Measurements from ENCODE around the gene NPHS1. TPM values are rescaled to one million over a fixed set of nuclear protein-coding genes. Genes with fewer than 3 reads are reported as not detected.
"Not testable (repeated sequence)": the region's sequence is repeated elsewhere in the genome, so short reads cannot be mapped to it uniquely, and the experiment has no call there.

The NPHS1 gene
- total and polyA plus RNA-seq, 4 donors: under 0.01 TPM; not detected in 3

DNA sequence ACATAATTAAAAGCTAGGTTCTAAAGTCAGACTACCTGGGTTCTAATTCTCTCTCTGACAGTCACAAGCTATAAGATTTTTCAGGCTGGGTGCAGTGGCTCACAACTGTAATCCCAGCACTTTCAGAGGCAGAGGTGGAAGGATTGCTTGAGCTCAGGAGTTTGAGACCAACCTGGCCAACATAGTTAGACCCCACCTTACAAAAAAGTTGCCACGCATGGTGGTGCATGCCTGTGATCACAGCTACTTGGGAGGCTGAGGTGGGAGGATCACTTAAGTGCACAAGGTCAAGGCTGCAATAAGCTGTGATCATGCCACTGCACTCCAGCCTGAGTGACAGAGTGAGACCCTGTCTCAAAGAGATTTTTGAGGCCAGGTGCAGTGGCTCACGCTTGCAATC, 42.0 kb upstream of the NPHS1 start:
- H3K9me3 ChIP-seq (ENCODE audit: control insufficient read depth in 4 of 4, low read length in 3 of 4): no peaks in the 10 kb centered on the region
- no peak overlapping the region for H3K27ac ChIP-seq (ENCODE audit: low read depth in 1 of 2, low read length in 2 of 2)
- no peaks in the 10 kb centered on the region for H3K4me1 ChIP-seq (ENCODE audit: control insufficient read depth in 4 of 4, insufficient read depth in 4 of 4, low read length in 3 of 4)
- H3K9ac ChIP-seq (ENCODE audit: low read depth in 1 of 2, low read length in 2 of 2): no peak overlapping the region
- 96% methylated on average over 2 of the region's 2 CpGs for WGBS
- H3K27me3 ChIP-seq (ENCODE audit: control insufficient read depth in 4 of 4, insufficient read depth in 4 of 4, low read length in 3 of 4): no peaks in the 10 kb centered on the region
- no peak for DNase-seq (ENCODE audit: low spot score)
- peaks cover 6 to 23% (median 12%) of the 10 kb centered on the region in 4 donors for H3K36me3 ChIP-seq (ENCODE audit: control insufficient read depth in 4 of 4, insufficient read depth in 3 of 4, low read depth in 1 of 4, low read length in 3 of 4)
- H3K4me3 ChIP-seq (ENCODE audit: low read depth in 1 of 3, low read length in 3 of 3): no peak overlapping the region
- TF ChIP-seq RAD21 (IDR thresholded peaks at IDR 0.05): no peak

DNA sequence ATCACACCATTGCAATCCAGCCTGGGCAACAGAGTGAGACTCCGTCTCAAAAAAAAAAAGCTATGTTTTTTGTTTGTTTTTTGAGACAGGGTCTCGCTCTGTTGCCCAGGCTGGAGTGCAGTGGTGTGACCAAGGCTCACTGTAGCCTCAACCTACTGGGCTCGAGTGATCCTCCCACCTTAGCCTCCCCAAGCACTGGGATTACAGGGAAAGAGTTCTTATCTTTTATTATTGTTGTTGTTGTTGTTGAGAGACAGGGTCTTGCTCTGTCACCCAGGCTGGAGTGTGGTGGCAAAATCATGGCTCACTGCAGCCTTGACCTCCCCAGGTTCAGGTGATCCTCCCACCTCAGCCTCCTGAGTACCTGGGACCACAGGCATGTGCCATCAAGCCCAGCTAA, 39.5 kb upstream of the NPHS1 start:
- not testable (repeated sequence) for DNase-seq (ENCODE audit: low spot score); H3K9ac ChIP-seq (ENCODE audit: low read depth in 1 of 2, low read length in 2 of 2); H3K9me3 ChIP-seq (ENCODE audit: control insufficient read depth in 4 of 4, low read length in 3 of 4); H3K27me3 ChIP-seq (ENCODE audit: control insufficient read depth in 4 of 4, insufficient read depth in 4 of 4, low read length in 3 of 4); H3K4me1 ChIP-seq (ENCODE audit: control insufficient read depth in 4 of 4, insufficient read depth in 4 of 4, low read length in 3 of 4); H3K27ac ChIP-seq (ENCODE audit: low read depth in 1 of 2, low read length in 2 of 2); H3K4me3 ChIP-seq (ENCODE audit: low read depth in 1 of 3, low read length in 3 of 3)
- WGBS: 98% methylated on average over 3 of the region's 3 CpGs
- peaks cover 8 to 35% (median 14%) of the 10 kb centered on the region in 4 donors for H3K36me3 ChIP-seq (ENCODE audit: control insufficient read depth in 4 of 4, insufficient read depth in 3 of 4, low read depth in 1 of 4, low read length in 3 of 4)

DNA sequence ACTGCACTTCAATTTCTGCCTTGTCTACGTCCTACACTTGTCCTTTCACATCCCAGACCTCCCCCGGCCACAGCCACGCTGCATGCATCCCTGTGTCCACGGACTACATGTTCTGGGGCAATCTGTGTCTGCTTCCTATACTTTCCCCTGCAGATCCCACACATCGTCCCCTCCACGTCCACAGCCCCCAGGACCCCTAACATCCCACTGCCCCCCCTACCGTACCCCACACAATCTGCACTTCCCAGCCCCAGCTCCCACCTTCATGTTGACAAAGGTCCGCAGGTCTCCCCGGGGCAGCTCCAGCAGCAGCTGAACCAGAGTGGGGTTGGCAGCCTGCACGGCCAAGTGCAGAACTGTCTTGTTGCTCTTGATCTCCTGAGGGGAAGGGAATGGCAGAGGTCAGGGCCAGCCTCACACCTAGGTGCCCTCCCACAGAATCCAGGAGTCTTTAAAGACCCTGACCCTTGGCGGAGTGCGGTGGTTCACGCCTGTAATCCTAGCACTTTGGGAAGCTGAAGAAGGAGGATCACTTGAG, 37.9 kb upstream of the NPHS1 start:
- no peak overlapping the region for H3K4me3 ChIP-seq (ENCODE audit: low read depth in 1 of 3, low read length in 3 of 3)
- no peak for TF ChIP-seq GABPA (IDR thresholded peaks at IDR 0.05 in 1 of 2, conservative IDR thresholded peaks at IDR 0.05 in 1 of 2)
- TF ChIP-seq RAD21 (IDR thresholded peaks at IDR 0.05): no peak
- TF ChIP-seq RXRA (IDR thresholded peaks at IDR 0.05): no peak
- no peak for TF ChIP-seq HNF4A (conservative IDR thresholded peaks at IDR 0.05)
- no peak for TF ChIP-seq JUND (IDR thresholded peaks at IDR 0.05)
- TF ChIP-seq YY1 (IDR thresholded peaks at IDR 0.05): no peak
- no peak for TF ChIP-seq EGR1 (IDR thresholded peaks at IDR 0.05; ENCODE audit: low read depth in 2 of 2)
- no peak for TF ChIP-seq SP1 (IDR thresholded peaks at IDR 0.05)
- TF ChIP-seq, protein P1, sequence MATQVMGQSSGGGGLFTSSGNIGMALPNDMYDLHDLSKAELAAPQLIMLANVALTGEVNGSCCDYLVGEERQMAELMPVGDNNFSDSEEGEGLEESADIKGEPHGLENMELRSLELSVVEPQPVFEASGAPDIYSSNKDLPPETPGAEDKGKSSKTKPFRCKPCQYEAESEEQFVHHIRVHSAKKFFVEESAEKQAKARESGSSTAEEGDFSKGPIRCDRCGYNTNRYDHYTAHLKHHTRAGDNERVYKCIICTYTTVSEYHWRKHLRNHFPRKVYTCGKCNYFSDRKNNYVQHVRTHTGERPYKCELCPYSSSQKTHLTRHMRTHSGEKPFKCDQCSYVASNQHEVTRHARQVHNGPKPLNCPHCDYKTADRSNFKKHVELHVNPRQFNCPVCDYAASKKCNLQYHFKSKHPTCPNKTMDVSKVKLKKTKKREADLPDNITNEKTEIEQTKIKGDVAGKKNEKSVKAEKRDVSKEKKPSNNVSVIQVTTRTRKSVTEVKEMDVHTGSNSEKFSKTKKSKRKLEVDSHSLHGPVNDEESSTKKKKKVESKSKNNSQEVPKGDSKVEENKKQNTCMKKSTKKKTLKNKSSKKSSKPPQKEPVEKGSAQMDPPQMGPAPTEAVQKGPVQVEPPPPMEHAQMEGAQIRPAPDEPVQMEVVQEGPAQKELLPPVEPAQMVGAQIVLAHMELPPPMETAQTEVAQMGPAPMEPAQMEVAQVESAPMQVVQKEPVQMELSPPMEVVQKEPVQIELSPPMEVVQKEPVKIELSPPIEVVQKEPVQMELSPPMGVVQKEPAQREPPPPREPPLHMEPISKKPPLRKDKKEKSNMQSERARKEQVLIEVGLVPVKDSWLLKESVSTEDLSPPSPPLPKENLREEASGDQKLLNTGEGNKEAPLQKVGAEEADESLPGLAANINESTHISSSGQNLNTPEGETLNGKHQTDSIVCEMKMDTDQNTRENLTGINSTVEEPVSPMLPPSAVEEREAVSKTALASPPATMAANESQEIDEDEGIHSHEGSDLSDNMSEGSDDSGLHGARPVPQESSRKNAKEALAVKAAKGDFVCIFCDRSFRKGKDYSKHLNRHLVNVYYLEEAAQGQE (IDR thresholded peaks at IDR 0.05): no peak
- TF ChIP-seq, protein P2, sequence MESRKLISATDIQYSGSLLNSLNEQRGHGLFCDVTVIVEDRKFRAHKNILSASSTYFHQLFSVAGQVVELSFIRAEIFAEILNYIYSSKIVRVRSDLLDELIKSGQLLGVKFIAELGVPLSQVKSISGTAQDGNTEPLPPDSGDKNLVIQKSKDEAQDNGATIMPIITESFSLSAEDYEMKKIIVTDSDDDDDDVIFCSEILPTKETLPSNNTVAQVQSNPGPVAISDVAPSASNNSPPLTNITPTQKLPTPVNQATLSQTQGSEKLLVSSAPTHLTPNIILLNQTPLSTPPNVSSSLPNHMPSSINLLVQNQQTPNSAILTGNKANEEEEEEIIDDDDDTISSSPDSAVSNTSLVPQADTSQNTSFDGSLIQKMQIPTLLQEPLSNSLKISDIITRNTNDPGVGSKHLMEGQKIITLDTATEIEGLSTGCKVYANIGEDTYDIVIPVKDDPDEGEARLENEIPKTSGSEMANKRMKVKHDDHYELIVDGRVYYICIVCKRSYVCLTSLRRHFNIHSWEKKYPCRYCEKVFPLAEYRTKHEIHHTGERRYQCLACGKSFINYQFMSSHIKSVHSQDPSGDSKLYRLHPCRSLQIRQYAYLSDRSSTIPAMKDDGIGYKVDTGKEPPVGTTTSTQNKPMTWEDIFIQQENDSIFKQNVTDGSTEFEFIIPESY (IDR thresholded peaks at IDR 0.05): no peak
- no peak for TF ChIP-seq FOXA2 (IDR thresholded peaks at IDR 0.05)
- no peak for TF ChIP-seq HNF4G (IDR thresholded peaks at IDR 0.05)
- no peaks in the 10 kb centered on the region for H3K9me3 ChIP-seq (ENCODE audit: control insufficient read depth in 4 of 4, low read length in 3 of 4)
- H3K36me3 ChIP-seq (ENCODE audit: control insufficient read depth in 4 of 4, insufficient read depth in 3 of 4, low read depth in 1 of 4, low read length in 3 of 4): peaks cover 7 to 29% (median 11%) of the 10 kb centered on the region in 4 donors
- H3K27ac ChIP-seq (ENCODE audit: low read depth in 1 of 2, low read length in 2 of 2): no peak overlapping the region
- 97% methylated on average over 13 of the region's 13 CpGs for WGBS
- no peaks in the 10 kb centered on the region for H3K27me3 ChIP-seq (ENCODE audit: control insufficient read depth in 4 of 4, insufficient read depth in 4 of 4, low read length in 3 of 4)
- H3K9ac ChIP-seq (ENCODE audit: low read depth in 1 of 2, low read length in 2 of 2): no peak overlapping the region
- no peaks in the 10 kb centered on the region for H3K4me1 ChIP-seq (ENCODE audit: control insufficient read depth in 4 of 4, insufficient read depth in 4 of 4, low read length in 3 of 4)
- DNase-seq (ENCODE audit: low spot score): no peak

Data from liver (tissue), 9 donors.